Stimulated activated CD8-positive, alpha-beta memory T cell treated with anti-CD3 and anti-CD28 coated beads, Interleukin-7, amount 100 ng/mL, for 4 hours (primary cell): ENCODE results near the gene POFUT2.

ENCODE experiments used
- DNase-seq, 2 donors: peaks; one replicate each; pipeline ENCODE4 v3.0.0-alpha.2; 2020; ENCODE audit warnings: low read depth in 2 of 2

POFUT2 gene

DNA sequence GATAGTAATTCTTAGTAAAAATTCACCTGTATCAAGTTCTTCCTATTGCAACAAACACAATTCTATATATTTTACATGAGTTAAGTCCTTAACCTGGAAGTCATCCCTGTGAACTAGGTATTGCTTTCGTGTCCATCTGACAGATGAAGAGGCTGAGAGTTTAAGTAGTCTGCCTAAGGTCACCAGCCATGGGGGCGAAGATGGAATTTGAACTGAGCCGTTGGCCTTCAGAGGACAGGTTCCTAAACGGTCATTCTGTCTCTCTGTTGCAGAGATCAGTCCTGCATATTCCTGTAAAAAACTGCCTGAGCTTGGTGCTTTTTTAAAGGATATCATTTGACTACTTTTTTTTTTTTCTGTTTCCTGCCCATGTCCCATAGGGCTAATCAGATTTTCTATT, 10.2 kb upstream of the POFUT2 start:
- DNase-seq: no peak

DNA sequence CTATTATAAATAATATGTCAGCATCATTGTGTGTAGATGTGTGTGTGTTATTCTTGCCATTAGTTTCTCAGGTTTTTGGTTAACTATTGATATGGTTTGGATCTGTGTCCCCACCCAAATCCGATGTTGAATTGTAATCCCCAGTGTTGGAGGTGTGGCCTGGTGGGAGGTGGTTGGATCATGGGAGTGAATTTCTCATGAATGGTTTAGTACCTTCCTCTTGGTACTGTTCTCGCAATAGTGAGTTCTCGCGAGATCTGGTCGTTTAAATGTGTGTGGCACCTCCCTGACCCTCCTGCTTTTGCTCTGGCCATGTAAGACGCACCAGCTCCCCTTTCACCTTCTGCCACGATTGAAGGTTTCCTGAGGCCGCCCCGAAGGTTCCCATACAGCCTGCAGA, 9.6 kb upstream of the POFUT2 start:
- no peak for DNase-seq

DNA sequence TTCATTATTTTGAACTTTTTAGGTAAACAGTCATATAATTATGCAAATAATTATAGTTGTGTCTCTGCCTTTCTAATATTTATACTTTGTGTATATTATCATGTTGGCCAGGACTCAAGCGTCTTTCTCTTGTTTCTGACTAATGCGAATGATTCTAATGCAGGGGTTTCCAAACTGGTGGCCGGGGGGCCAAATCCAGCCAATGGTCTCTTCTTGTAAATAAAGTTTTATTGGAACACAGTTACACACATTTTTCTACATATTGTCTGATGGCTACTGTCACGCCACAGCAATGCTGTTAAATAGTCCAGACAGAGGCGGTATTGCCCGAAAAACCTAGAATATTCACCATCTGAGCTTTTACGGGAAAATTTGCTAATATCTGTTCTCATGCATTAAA, 8.9 kb upstream of the POFUT2 start:
- DNase-seq: no peak

DNA sequence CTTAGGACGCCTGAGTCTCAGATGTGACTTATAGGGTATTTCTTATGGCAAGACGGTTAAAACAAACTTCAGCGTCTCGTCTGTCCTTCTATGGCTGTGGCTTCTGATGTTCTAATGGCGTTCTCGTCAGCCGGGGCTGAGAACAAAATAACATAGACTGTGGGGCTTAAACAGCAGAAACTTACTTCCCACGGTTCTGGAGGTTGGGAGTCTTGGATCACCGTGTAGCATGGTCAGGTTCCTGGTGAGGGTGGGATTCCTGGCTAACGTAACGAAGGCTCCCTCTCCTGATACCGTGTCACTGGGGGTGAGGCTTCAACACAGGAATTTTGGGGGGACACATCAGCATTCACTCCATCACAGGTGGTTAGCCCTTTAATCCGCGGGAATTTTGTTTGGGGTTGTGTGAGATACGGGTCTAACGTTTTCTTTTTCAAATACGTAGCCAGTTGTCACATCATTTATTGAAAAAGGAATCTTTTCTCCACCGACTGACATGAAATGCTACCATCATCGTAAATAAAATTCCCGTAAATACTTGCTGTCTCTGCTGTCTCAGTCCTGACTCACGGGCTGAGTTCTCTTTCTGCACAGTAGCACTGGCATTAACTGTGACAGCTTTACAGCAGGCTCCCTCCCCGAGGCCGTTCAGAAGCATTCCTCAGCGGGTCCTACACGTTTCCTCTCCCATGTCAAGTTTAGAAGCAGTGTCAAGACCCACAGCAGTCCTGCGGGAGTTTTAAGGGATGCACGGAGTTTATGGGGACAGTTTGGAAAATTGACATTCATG, 8.1 kb upstream of the POFUT2 start:
- DNase-seq: no peak

DNA sequence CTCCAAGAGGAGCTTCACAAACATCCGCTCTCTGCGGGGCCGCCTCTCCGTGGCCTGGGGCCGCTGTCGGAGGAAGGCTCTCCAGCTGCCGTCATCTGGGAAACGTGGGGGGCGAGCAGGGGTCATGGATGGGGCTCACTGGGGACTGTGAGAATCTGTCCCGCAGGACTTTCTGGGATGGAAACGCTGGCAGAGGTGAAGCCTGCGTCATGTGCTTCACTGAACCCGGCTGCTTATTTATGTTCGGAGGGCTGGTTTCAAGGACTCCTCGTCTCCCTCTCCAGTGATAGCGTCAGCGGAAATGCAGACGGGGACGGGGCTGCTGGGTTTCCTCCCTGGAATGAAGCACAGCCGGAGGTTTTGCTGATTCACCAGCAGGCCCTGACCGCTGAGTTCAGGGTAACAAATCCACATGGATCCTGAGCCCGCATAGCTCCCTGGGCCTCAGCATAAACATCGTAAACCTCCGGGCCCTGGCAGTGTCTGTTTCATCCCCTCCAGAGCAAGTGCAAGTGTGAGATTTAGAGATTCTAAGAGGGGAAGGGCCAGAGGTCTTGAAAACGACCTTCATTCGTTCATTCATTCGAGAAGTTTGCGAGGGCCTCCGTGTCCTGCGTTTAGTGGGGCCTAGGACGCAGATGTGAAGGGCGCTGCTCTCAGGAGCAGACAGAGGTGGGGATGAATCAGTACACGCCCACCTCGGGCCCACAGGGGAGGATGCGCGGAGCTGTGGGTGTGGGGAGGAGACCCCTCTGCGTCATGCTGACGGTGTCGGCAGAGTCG, 7.0 kb upstream of the POFUT2 start:
- DNase-seq: no peak

DNA sequence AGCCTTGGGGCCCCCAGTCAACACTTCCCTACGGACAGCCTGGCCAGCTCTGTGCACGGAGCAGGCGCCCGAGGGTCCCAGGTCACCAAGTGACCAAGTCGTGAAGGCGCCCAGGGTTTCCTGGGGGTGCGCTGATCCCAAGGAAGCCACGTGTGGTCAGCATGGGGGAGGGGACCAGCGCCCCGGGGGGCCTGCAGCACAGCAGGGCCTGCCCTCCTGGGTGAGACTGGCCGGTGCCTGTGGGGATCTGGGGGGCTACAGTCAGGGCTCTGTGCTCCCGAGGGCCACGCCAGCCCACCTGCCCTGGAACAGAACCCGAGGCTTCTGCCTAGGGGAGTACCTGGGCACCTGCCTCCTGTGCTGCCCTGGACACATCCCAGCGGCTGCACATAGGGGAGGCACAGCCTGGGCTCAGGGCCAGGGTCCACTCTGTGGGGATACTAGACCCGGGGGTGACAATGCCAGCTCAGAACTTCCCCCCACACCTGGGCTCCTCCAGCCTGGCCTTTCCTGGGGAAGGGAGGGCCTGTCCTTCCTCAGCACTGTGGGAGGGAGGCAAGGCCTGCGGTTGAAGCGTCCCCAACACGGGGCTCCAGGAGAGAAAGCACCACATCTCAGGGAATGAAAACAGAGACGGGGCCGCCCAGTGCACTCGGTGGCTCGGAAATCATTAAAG, 6.2 kb upstream of the POFUT2 start:
- DNase-seq: no peak

DNA sequence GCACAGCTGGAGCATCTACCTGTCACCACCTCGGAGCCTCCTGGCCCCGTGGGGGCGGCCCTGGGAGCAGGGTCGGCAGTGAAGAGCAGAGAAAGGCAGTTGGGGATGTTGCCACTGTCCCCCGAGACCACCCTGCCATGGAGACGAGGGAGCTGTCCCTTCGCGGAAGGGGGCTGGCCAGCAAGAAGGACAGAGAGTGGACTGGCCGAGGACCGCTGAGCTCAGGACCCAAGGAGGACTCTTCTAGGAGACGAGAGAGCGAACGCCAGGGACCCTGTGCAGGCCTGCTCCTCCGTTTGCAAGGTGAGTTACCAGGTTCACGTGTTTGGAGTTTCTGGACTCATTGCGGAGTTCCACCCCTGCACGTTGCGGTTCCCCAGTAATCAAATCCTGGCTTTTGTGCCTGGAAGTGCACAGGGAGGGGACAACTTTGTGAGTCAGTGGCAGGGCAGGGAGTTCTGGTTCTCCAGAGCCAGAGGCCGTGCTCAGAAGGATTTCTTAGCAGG, 5.6 kb upstream of the POFUT2 start:
- DNase-seq: no peak

DNA sequence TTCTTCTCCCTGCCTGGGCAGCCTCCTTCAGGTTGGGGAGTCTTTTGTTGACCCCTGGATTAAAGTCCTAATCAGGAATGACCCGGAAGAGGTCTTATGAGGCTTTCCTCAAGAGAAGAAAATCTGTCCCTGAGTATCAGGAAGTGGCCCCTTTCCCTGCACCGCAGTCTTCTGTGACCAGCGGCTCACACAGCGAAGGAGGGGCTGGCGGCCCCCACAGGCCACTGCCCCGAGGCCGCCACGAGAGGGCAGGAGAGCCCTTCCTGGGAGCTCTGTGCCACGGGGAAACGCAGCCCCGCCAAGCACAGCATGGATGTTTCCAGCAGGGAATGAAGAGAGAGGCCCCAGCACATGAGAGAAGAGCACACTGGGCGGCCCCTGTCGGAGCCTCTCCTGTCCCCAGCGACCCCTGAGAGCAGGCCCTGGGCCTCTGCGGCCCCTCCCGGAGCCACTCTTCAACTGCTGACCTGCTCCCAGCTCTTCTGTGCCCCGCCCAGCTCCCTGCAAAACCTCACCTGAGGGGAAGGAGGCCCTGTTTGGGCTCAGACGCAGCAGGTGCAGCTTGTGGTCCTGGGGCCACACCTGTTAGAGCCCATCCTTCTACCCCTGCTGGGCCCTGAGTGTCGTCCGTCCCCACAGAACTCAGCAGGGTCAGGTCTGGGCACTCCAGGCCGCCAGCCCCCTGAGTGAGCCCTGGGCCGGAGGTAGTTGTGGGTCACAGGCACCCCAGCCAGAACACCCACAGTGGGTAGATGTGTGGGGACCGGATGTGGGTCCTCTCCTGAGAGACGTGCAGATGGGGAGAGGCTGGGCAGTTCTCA, 4.9 kb upstream of the POFUT2 start:
- peak; percentile 29 to 57 for DNase-seq

DNA sequence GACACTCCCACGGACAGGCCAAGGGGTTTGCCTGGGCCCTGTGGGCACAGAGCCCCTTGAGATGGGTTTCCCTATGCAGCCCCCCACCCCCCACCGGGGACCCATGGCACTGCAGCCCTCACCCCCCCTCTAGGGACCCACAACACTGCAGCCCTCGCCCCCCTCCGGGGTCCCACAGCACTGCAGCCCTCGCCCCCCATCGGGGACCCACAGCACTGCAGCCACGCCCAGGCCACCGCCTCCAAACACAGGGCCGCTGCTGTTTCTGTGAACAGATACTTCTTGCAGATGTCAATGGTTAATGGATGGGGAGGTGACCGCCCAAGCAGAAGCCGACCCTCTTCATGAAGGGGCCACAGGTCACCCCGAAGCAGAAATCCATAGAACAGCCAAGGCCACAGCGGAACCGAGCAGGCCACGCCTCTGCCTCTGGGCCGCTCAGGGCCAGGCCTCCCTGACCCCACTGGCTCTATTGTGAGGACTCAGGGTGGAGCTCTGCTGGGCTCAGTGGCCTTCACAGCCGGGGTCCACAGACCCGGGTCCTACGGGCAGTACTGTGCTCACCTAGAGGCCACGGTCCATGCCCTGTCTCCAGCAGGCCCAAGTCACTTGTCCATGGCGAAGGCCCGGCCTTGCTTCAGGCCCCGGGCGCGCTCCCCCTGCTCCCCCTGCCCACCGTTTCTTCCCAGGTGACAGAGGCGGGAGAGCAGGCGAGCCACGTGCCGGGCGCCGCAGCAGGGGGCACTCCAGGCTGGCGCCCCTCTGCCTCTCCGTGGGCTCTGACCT, 4.1 kb upstream of the POFUT2 start:
- no peak for DNase-seq

DNA sequence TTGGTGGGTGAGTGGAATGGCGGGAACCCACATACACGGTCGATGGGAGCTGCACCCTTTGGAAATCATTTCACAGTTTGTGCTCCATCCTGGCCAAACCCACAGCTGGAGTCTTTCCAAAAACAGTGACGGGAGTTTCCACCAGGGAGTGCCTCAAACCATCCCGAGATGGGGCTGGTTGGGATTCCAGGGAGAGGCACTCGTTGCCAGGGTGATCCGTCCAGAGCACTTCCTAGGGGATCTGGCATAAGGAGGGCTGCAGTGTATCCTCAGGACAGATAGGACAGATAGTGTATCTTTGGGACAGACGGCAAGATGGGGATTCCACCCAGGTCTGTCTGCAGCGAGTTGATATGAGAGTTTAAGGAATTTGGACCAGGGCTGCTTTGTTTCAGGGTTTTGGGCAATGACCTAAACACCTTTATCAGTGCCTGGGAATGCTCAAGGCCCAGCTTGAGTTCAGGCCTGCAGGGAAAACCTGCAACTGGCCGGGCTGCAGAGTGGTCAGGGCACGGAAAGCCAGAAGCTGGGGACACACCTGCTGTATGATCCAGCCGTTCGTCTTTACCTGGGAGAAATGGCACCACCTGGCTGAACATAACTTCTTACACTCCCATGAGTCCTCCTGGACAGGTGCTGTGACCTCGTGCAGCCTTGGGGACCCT, 3.4 kb upstream of the POFUT2 start:
- no peak for DNase-seq

DNA sequence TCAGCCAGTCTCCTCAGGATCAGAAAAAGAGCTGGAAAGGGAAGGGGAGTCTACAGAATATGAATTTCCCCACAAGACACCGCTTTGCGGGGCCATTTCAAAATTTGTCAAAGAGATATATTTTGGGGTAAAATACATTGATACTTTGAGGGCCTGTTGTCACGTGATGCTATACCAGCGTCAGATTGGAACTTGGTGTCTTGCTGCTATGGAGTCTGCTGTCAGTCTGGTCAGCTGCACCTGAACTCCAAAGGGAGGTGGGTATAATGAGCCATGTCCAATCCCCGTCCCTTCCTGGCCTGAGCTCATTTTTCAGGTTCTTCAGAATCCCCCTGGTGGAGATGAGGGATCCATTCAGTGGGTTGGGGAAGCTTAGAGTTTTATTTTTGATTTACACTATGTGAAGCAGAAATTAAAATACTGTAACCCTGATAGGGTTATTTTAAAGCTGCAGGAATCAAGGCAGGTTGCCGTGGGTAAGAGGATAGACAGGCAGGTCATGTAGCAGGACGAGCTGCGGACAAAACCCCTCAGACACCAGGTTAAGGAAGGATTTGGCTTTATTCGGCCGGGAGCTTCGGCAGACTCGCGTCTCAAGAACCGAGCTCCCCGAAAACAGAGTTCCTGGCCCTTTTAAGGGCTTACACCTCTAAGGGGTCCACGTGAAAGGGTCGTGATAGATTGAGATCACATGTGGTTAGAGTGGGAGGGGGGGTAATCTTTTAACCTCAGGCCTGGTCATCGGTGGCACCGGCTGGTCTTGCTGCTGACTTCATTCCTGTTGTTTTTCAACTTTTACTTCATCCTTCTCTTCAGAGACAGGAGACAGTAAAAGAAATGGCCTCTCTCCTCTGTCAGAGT, 2.2 kb upstream of the POFUT2 start:
- no peak for DNase-seq

DNA sequence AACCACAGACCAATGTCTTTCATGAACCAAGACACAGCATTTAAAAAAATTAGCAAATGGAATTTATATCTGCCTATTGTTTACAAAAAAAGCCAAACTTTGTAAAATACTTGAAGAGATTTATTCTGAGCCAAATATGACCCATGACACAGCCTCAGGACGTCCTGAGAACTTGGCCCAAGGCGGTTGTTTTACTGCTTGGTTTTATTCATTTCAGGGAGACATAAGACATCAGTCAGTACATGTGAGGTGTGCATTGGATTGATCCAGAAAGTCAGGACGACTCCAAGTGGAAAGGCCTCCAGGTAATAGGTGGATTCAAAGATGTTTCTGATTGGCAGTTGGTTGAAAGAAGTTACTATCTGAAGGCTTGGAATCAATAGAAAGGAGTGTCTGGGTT, 1.4 kb upstream of the POFUT2 start:
- DNase-seq: no peak

DNA sequence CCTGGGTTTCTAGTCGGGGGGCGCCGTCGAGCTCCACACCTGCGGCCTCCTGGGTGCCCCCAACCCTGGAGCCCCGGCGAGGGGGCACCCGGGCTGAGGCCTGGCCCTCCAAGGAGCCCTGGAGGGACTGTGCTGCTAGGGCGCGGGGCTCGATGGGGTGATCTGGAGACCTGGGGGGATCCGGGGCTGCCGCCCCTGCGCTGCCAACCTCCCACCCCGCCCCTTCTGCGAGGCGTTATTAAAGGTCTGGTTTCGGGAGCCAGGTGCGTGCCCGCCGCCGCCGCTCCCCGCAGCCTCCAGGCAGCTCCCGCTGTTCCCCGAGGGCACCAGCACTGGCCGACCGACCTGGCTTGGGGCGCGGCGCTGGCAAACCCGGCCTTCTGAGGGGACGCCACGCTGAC, 746 bp upstream of the POFUT2 start:
- DNase-seq: no peak

DNA sequence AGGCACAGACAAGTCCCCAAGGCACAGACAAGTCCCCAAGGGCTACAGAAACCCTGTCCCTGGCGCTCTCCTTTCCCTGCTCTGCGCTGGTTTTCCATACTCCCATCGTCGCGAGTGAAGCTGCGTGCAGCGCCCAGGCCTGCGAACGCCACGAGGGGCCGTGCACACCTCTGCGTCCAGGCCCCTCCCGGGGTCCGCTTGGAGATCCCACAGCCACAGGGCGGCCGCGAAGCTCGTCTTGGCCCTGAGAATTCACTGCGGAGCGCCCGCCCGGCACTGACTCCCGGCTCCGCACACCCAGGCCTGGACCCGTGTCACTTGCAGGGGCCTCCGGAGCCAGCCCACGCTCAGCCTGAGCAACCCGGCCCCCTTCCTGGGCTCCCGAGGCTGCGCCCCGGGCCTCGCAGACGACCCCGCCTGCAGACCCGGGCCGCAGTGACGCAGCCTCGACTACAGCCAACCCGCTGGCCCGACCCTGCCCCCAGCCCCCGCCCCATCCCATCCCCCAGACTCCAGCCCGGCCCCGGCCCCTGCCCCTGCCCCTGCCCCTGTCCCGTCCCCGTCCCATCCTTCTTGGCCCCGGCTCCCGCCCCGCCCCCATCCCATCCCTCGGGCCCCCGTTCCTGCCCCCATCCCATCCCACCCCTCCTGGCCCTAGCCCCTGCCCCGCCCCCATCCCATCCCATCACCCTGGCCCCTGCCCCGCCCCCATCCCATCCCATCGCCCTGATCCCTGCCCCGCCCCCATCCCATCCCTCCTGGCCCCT, 841 bp downstream of the POFUT2 start:
- DNase-seq: no peak

DNA sequence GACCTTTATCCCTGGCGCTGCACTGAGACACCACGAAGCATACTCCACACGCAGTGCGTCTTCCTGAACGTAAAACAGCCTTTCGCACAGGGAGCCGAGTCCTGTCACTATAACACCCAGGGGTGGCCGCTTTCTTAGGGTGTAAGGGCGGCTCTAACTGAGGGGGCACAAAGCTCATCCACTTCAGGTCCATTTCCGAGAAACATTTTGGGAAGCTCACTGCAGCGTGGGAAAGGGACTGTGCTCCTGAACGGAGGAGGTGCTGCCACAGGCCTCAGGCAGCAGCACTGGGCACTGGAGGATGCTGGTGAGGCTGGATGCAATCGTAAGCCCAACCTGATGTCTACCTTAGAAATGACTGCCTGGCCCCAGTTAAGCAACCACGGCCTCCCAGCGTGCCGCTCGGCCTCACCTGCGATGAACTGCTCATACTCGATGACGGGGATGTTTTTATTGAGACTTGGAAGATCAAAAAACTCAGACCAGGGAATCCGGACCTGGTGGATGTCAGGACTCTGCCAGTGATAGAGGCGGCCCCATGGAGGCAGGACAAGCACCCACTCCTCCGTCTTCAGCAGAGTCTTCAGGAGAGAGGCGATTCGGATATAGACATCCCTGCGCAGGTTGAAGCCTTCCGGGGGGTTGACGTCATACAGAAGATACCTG, 2.3 kb downstream of the POFUT2 start:
- no peak for DNase-seq

DNA sequence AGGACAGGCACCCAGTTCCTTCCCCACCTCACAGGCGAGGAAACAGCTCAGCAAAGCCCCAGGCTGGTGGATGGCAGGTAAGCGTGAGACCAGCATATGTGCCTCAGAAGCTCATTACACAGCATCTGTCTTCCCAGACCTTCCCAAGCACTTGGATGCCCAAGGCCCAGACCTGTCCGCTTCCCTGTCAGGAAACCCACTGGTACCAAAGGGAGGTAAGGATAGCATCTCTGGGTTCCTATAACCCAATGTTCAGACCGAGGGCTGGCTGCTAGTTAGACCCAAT, 3.3 kb downstream of the POFUT2 start:
- DNase-seq: no peak

DNA sequence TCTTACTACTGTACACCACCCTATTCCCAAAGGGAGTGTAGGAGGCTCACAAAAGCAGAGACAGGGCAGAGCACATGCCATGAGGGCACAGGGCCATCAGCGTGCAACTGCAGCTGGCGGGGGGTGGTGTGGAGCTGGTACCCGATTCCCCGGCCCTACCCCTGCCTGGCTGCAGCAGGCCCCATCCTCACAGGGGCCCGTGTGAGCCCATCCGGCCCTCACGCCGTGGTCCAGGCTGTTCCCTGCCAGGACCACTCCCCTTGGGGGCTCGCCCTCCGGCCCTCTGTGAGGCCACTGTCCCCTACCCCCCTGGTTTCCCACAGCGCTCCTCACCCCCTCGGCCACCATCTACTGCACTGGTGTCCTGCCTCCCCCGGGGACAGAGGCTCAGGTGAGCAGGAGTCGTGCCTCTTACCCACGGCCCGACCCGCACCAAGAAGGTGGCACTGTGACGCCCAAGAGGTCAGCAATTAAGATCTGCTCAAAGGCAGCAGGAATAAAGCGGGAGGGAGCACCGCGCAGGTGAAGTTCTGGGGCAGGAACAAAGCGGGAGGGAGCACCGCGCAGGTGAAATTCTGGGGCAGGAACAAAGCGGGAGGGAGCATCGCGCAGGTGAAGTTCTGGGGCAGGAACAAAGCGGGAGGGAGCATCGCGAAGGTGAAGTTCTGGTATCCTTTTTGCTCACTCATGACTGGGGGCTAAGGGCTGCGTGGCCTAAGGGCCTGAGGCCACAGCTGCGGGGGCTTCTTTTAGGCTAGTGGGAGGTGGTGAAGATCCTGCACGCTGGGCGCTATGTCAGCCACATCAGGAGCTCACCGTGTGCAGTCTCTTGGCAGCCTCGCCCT, 3.9 kb downstream of the POFUT2 start:
- DNase-seq: no peak
